ENCODE data around the gene PRX.

DNA sequence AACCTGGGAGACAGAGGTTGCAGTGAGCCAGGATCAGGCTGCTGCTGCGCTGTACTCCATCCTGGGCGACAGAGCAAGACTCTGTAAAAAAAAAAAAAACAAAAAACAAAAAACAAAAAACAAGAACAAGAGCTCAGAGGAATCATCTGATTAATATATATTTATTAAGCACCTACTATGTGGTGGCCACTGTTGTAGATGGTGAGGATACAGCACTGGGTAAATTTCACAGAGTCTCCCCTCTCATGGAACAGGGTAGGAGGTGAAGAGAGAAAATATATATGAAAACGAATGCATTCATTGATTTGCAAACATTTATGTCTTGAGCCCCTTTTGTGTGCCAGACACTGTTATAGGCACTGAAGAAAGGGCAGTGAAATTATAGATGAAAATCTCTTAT is 18.5 kb upstream of the PRX start:
- TF ChIP-seq, protein P1, sequence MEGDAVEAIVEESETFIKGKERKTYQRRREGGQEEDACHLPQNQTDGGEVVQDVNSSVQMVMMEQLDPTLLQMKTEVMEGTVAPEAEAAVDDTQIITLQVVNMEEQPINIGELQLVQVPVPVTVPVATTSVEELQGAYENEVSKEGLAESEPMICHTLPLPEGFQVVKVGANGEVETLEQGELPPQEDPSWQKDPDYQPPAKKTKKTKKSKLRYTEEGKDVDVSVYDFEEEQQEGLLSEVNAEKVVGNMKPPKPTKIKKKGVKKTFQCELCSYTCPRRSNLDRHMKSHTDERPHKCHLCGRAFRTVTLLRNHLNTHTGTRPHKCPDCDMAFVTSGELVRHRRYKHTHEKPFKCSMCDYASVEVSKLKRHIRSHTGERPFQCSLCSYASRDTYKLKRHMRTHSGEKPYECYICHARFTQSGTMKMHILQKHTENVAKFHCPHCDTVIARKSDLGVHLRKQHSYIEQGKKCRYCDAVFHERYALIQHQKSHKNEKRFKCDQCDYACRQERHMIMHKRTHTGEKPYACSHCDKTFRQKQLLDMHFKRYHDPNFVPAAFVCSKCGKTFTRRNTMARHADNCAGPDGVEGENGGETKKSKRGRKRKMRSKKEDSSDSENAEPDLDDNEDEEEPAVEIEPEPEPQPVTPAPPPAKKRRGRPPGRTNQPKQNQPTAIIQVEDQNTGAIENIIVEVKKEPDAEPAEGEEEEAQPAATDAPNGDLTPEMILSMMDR (conservative IDR thresholded peaks at IDR 0.05): no peak
- TF ChIP-seq EZH2 (IDR thresholded peaks at IDR 0.05; ENCODE audit: low read depth): no peak
